Measurements from ENCODE around the gene UBXN7.
"Not testable (repeated sequence)": the region's sequence is repeated elsewhere in the genome, so short reads cannot be mapped to it uniquely, and the experiment has no call there.

The UBXN7 gene

GRCh38 chr3:196351541-196351940 lies 80.7 kb downstream of the UBXN7 start:
- DNase-seq = no peak

- no peak for DNase-seq
Observed at GRCh38 chr3:196350067-196350466, 82.2 kb downstream of the UBXN7 start.

GRCh38 chr3:196348698-196349097 lies 83.5 kb downstream of the UBXN7 start:
- DNase-seq = no peak

- no peak for DNase-seq
Observed at GRCh38 chr3:196344663-196345062, 87.6 kb downstream of the UBXN7 start.

GRCh38 chr3:196343917-196344316 lies 88.3 kb downstream of the UBXN7 start:
- not testable (repeated sequence) for DNase-seq

GRCh38 chr3:196341137-196341536 lies 91.1 kb downstream of the UBXN7 start:
- DNase-seq = no peak

- DNase-seq = no peak
Observed at GRCh38 chr3:196340466-196340865, 91.8 kb downstream of the UBXN7 start.

GRCh38 chr3:196339493-196340254 lies 92.6 kb downstream of the UBXN7 start:
- DNase-seq = no peak

- DNase-seq = no peak
Observed at GRCh38 chr3:196339044-196339443, 93.2 kb downstream of the UBXN7 start.

- DNase-seq = peak in 1 of 2 experiments; percentile 58
Observed at GRCh38 chr3:196336319-196337145, 95.7 kb downstream of the UBXN7 start.

- no peak for DNase-seq
Observed at GRCh38 chr3:196335503-196335948, 96.7 kb downstream of the UBXN7 start.

- DNase-seq = no peak
Observed at GRCh38 chr3:196334982-196335381, 97.2 kb downstream of the UBXN7 start.

GRCh38 chr3:196332168-196332567 lies 100.1 kb downstream of the UBXN7 start:
- no peak for DNase-seq

- DNase-seq = no peak
Observed at GRCh38 chr3:196327405-196327804, 104.8 kb downstream of the UBXN7 start.

- no peak for DNase-seq
Observed at GRCh38 chr3:196326936-196327335, 105.3 kb downstream of the UBXN7 start.

- DNase-seq = peak; percentile 81 to 89
Observed at GRCh38 chr3:196323691-196324090, 108.5 kb downstream of the UBXN7 start.

- no peak for DNase-seq
Observed at GRCh38 chr3:196323016-196323415, 109.2 kb downstream of the UBXN7 start.

GRCh38 chr3:196321162-196321561 lies 111.1 kb downstream of the UBXN7 start:
- DNase-seq = no peak

GRCh38 chr3:196320137-196320536 lies 112.1 kb downstream of the UBXN7 start:
- no peak for DNase-seq

GRCh38 chr3:196317687-196318467 lies 114.3 kb downstream of the UBXN7 start, which contains the start of gene DYNLT2B:
Gene DYNLT2B, minus strand, starts transcription at chr3:196318240. Its CDS starts 88 bp downstream, at chr3:196318152.
- peak; percentile 89 for DNase-seq

GRCh38 chr3:196316799-196317686 lies 115.2 kb downstream of the UBXN7 start:
- DNase-seq = not testable (repeated sequence)

GRCh38 chr3:196315821-196316220 lies 116.4 kb downstream of the UBXN7 start:
- no peak for DNase-seq

Data from NCI-H524 (cell line).